H1 (cell line): ENCODE data around the gene RINT1. TPM values are rescaled to one million over a fixed set of nuclear protein-coding genes. Genes with fewer than 3 reads are reported as not detected.

ENCODE experiments used
- CTCF ChIA-PET: fragments of 300-600 bp; sonication (Branson Sonifier 250); formaldehyde crosslinking; loops from one replicate; lab custom pipeline; 2021; ENCODE audit not compliant: partially characterized antibody; lab: Charles Lee
- POLR2A ChIA-PET: fragments of 300-600 bp; sonication (Branson Sonifier 250); formaldehyde crosslinking; loops from one replicate; lab custom pipeline; 2021; ENCODE audit warnings: inconsistent platforms; ENCODE audit not compliant: partially characterized antibody; lab: Charles Lee
- DNase-seq, 2 experiments: peaks; one replicate each; pipeline versions ENCODE4 v3.0.0 to v3.0.0-alpha.2; 2010 to 2022; ENCODE audit warnings: low spot score in 2 of 2, low read depth in 1 of 2, mixed read lengths in 1 of 2
- FAIRE-seq: peaks from 2 replicates; lab custom pipeline; 2011; peaks lifted over from hg19 to GRCh38; lab: Jason Lieb, UNC
- H2AFZ ChIP-seq: 2 replicates; pipeline ENCODE4 v1.8.1; 2012; ENCODE audit warnings: low read length, inconsistent platforms
- H2AK5ac ChIP-seq: 2 replicates; pipeline ENCODE4 v1.6.1; 2013; ENCODE audit warnings: low read depth, low read length
- H2BK120ac ChIP-seq: replicated peaks from 2 replicates; pipeline ENCODE3; 2013; ENCODE audit warnings: low read depth, low read length, inconsistent platforms
- H2BK12ac ChIP-seq: 2 replicates; pipeline ENCODE4 v1.6.1; 2013; ENCODE audit warnings: low read depth, low read length
- H2BK15ac ChIP-seq: 2 replicates; pipeline ENCODE4 v1.6.1; 2013; ENCODE audit warnings: low read length
- H2BK20ac ChIP-seq: 2 replicates; pipeline ENCODE4 v1.6.1; 2013; ENCODE audit warnings: low read length
- H2BK5ac ChIP-seq: 2 replicates; pipeline ENCODE4 v1.6.1; 2013; ENCODE audit warnings: low read depth, low read length
- H3K14ac ChIP-seq: 2 replicates; pipeline ENCODE4 v1.6.1; 2013; ENCODE audit warnings: inconsistent platforms; ENCODE audit not compliant: insufficient read length
- H3K18ac ChIP-seq: 2 replicates; pipeline ENCODE4 v1.6.1; 2013; ENCODE audit warnings: low read length; ENCODE audit errors: extremely low read depth
- H3K23ac ChIP-seq: 2 replicates; pipeline ENCODE4 v1.6.1; 2013; ENCODE audit warnings: inconsistent platforms; ENCODE audit not compliant: insufficient read length
- H3K23me2 ChIP-seq: 2 replicates; pipeline ENCODE4 v1.6.1; 2013; ENCODE audit warnings: low read depth, low read length
- H3K27ac ChIP-seq: 2 replicates; pipeline ENCODE4 v1.6.1; 2011; ENCODE audit warnings: low read depth, low read length, inconsistent platforms
- H3K27me3 ChIP-seq, 4 experiments: replicated peaks in 1 of 4; 1 replicate in 1 of 4; 2 replicates in 3 of 4; pipeline versions ENCODE4 v1.6.1 to v1.8.1; 2011 to 2013; ENCODE audit warnings: low read length in 3 of 4, mild to moderate bottlenecking in 3 of 4, inconsistent platforms in 2 of 4, mixed read lengths in 2 of 4, moderate library complexity in 1 of 4; ENCODE audit not compliant: control insufficient read depth in 3 of 4, insufficient read depth in 3 of 4; ENCODE audit errors: extremely low read depth in 1 of 4
- H3K36me3 ChIP-seq, 4 experiments: 2 replicates each; pipeline versions ENCODE4 v1.6.1 to v1.8.1; 2011 to 2013; ENCODE audit warnings: mild to moderate bottlenecking in 4 of 4, low read length in 3 of 4, moderate library complexity in 2 of 4, control low read depth in 1 of 4, inconsistent platforms in 1 of 4; ENCODE audit not compliant: insufficient read depth in 4 of 4, control insufficient read depth in 2 of 4
- H3K4ac ChIP-seq: replicated peaks from 2 replicates; pipeline ENCODE3; 2013; ENCODE audit warnings: low read length, low read depth, mixed read lengths, inconsistent platforms; ENCODE audit not compliant: insufficient read length
- H3K4me1 ChIP-seq, 4 experiments: replicated peaks in 1 of 4; 1 replicate in 1 of 4; 2 replicates in 3 of 4; pipeline versions ENCODE4 v1.6.1 to v1.8.1; 2011 to 2013; ENCODE audit warnings: low read length in 3 of 4, inconsistent platforms in 2 of 4, mixed read lengths in 1 of 4; ENCODE audit not compliant: insufficient read depth in 4 of 4, control insufficient read depth in 3 of 4
- H3K4me2 ChIP-seq, 2 experiments: 2 replicates each; pipeline versions ENCODE4 v1.6.1 to v1.8.1; 2011 to 2013; ENCODE audit warnings: low read depth in 2 of 2, low read length in 2 of 2, control low read depth in 1 of 2, inconsistent platforms in 1 of 2, mild to moderate bottlenecking in 1 of 2; ENCODE audit not compliant: insufficient read depth in 1 of 2
- H3K4me3 ChIP-seq, 4 experiments: fragments of 200-600, 300-600 bp in 1 of 4; sonication (generic), shearing (Covaris generic), sonication (Bioruptor Twin) in 1 of 4; 2 replicates each; pipeline versions ENCODE4 v1.5.1 to v1.8.1; 2011 to 2016; ENCODE audit warnings: low read length in 4 of 4, low read depth in 3 of 4, control low read depth in 2 of 4, inconsistent platforms in 2 of 4, mild to moderate bottlenecking in 2 of 4, mixed read lengths in 1 of 4, moderate library complexity in 1 of 4; ENCODE audit not compliant: insufficient read depth in 2 of 4; ENCODE audit errors: extremely low read depth in 1 of 4
- H3K56ac ChIP-seq: replicated peaks from 2 replicates; pipeline ENCODE3; 2013; ENCODE audit warnings: low read depth, mild to moderate bottlenecking, mixed read lengths, low read length, inconsistent platforms; ENCODE audit not compliant: insufficient read length
- H3K79me1 ChIP-seq: 2 replicates; pipeline ENCODE4 v1.6.1; 2013; ENCODE audit warnings: low read depth, low read length, control low read depth
- H3K79me2 ChIP-seq, 2 experiments: 2 replicates each; pipeline versions ENCODE4 v1.6.1 to v1.8.1; 2012 to 2013; ENCODE audit warnings: low read length in 2 of 2, mild to moderate bottlenecking in 2 of 2, inconsistent platforms in 1 of 2; ENCODE audit not compliant: insufficient read depth in 2 of 2, control insufficient read depth in 1 of 2
- H3K9ac ChIP-seq, 4 experiments: replicated peaks in 1 of 4; 1 replicate in 1 of 4; 2 replicates in 3 of 4; pipeline versions ENCODE4 v1.6.1 to v1.8.1; 2011 to 2013; ENCODE audit warnings: low read depth in 3 of 4, low read length in 3 of 4, control low read depth in 2 of 4, mild to moderate bottlenecking in 2 of 4, moderate library complexity in 2 of 4, inconsistent platforms in 1 of 4; ENCODE audit errors: extremely low read depth in 1 of 4
- H3K9me3 ChIP-seq, 2 experiments: 2 replicates each; pipeline versions ENCODE4 v1.6.1 to v1.8.1; 2012 to 2013; ENCODE audit warnings: mild to moderate bottlenecking in 2 of 2, moderate library complexity in 2 of 2, control low read depth in 1 of 2, inconsistent platforms in 1 of 2, low read depth in 1 of 2, low read length in 1 of 2, mixed read lengths in 1 of 2; ENCODE audit not compliant: insufficient read depth in 2 of 2
- H4K20me1 ChIP-seq, 2 experiments: replicated peaks in 1 of 2; 2 replicates each; pipeline versions ENCODE3 to v1.8.1; 2011 to 2013; ENCODE audit warnings: inconsistent platforms in 2 of 2, low read length in 2 of 2, mild to moderate bottlenecking in 1 of 2; ENCODE audit not compliant: insufficient read depth in 2 of 2, control insufficient read depth in 1 of 2
- H4K5ac ChIP-seq: 2 replicates; pipeline ENCODE4 v1.6.1; 2013; ENCODE audit warnings: low read length, low read depth, mixed read lengths, inconsistent platforms; ENCODE audit not compliant: insufficient read length
- H4K8ac ChIP-seq: 2 replicates; pipeline ENCODE4 v1.8.0; 2013; ENCODE audit warnings: mild to moderate bottlenecking, moderate library complexity, low read length, inconsistent platforms; ENCODE audit not compliant: insufficient read depth; ENCODE audit errors: extremely low read depth
- H4K91ac ChIP-seq: replicated peaks from 2 replicates; pipeline ENCODE3; 2013; ENCODE audit warnings: low read length, mixed read lengths, inconsistent platforms; ENCODE audit not compliant: insufficient read length
- BCL11A ChIP-seq, 2 experiments: IDR thresholded peaks; one replicate each; pipeline ENCODE4 v1.6.1; 2011; ENCODE audit warnings: low read depth in 2 of 2, low read length in 2 of 2, mild to moderate bottlenecking in 2 of 2
- POU5F1 ChIP-seq: IDR thresholded peaks from 2 replicates; pipeline ENCODE4 v1.6.1; 2011; ENCODE audit warnings: low read depth, mild to moderate bottlenecking, low read length, moderate library complexity
- WGBS, 2 experiments: shearing (Covaris generic) in 1 of 2; methylation state at CpG; one replicate each; pipeline versions ENCODE4 v1.1.6 to v1.1.7; 2013 to 2015; ENCODE audit warnings: low lambda C conversion rate in 2 of 2, mixed read lengths in 2 of 2, inconsistent platforms in 1 of 2, low coverage in 1 of 2, missing lambda C conversion rate in 1 of 2; ENCODE audit not compliant: insufficient replicate concordance in 2 of 2, insufficient coverage in 1 of 2, insufficient read length in 1 of 2; ENCODE audit errors: extremely low coverage in 1 of 2, missing lambda C conversion rate in 1 of 2; 5-methylcytosine and 5-hydroxymethylcytosine counted together
- polyA plus RNA-seq, 7 experiments: library from polyadenylated mRNA; depleted of rRNA in 3 of 7; stranded (reverse) in 5 of 7; unstranded in 2 of 7; fragments of >200 nt in 5 of 7; fragments of 200-250 nt in 2 of 7; gene quantifications; 1 replicate in 5 of 7; 2 replicates in 1 of 7; 4 replicates in 1 of 7; pipeline versions ENCODE4 v1.2.1 to v1.2.3, GENCODE V29; 2011 to 2013; ENCODE audit warnings: missing spikeins in 2 of 7, mixed read lengths in 2 of 7
- total RNA-seq: library from RNA; stranded (reverse); fragmentation: NEBNext Ultra II Directional; extraction: Animal tissue kit (Norgen Biotek cat#: 25700); gene quantifications from 2 replicates; pipeline ENCODE4 v1.2.1, GENCODE V29; 2021

RINT1 gene
- total and polyA plus RNA-seq, 2 of the 8 experiments (the other 6 are each of a cell fraction or from before 2014, with no cell fraction given): 7.8 to 21.8 TPM

- CTCF ChIA-PET: interaction anchor here (0.8 kb wide), 1 partner anchor 31 kb away, joined by 3 read pairs; no protein-coding TSS in a partner anchor
- POLR2A ChIA-PET: interaction anchor here (2.2 kb wide), 1 partner anchor 22 kb away, joined by 6 read pairs; no protein-coding TSS in a partner anchor
These were observed 80.8 kb downstream of the RINT1 start for GRCh38 chr7:105612806-105613205.

More at GRCh38 chr7:105612806-105613205, 80.8 kb downstream of the RINT1 start:
- FAIRE-seq (no peak), DNase-seq (no peak)
- no peak overlapping the region for H3K23ac ChIP-seq
- H3K27me3 ChIP-seq: no peaks in the 10 kb centered on the region
- no peak overlapping the region for H2BK20ac ChIP-seq
- H3K36me3 ChIP-seq: peaks cover 10 to 45% (median 24%) of the 10 kb centered on the region in 4 experiments
- 90% methylated on average over 9 of the region's 9 CpGs; no CpG with 5 or more reads in 1 of the 2 experiments for WGBS, 2 experiments
- peaks cover 0 to 4% of the 10 kb centered on the region in 2 experiments for H4K20me1 ChIP-seq
- no peak overlapping the region for H4K5ac ChIP-seq
- no peak overlapping the region for H3K56ac ChIP-seq
- H3K9me3 ChIP-seq: no peaks in the 10 kb centered on the region
- peaks cover 4% of the 10 kb centered on the region; the same call in 1 of the 2 replicates for H3K79me1 ChIP-seq
- no peaks in the 10 kb centered on the region; a peak in 1 of 7 replicates for H3K4me1 ChIP-seq
- no peak overlapping the region for H3K14ac ChIP-seq
- no peak overlapping the region for H4K8ac ChIP-seq
- no peak overlapping the region for H2BK12ac ChIP-seq
- H3K23me2 ChIP-seq: no peaks in the 10 kb centered on the region
- H3K79me2 ChIP-seq: no peaks in the 10 kb centered on the region
- H4K91ac ChIP-seq: no peak overlapping the region
- H2BK120ac ChIP-seq: no peak overlapping the region
- no peak overlapping the region; the same call in 1 of the 2 replicates for H3K27ac ChIP-seq
- H3K9ac ChIP-seq: no peak overlapping the region
- no peak overlapping the region for H3K4me3 ChIP-seq
- no peak overlapping the region for H2BK15ac ChIP-seq
- no peak overlapping the region for H3K4ac ChIP-seq
- H3K4me2 ChIP-seq: no peak overlapping the region
- no peak overlapping the region for H3K18ac ChIP-seq
- H2AFZ ChIP-seq: no peak overlapping the region
- H2BK5ac ChIP-seq: no peak overlapping the region
- TF ChIP-seq BCL11A (IDR thresholded peaks at IDR 0.05; ENCODE audit: low read depth in 2 of 2, low read length in 2 of 2) (no peak), POU5F1 (no peak)
- no peak overlapping the region for H2AK5ac ChIP-seq
